GM06990 (cell line): ENCODE results near the gene NPFFR1.

Source experiments
- DNase-seq: peaks from one replicate; pipeline ENCODE4 v3.0.0-alpha.2; 2011; ENCODE audit not compliant: insufficient read length; ENCODE audit errors: extremely low read depth
- H3K27me3 ChIP-seq: replicated peaks from 2 replicates; pipeline ENCODE4 v1.6.0; 2011; ENCODE audit warnings: low read length; ENCODE audit not compliant: control insufficient read depth, insufficient read depth
- H3K36me3 ChIP-seq: 2 replicates; pipeline ENCODE4 v1.5.1; 2011; ENCODE audit warnings: low read length; ENCODE audit not compliant: control insufficient read depth, insufficient read depth
- H3K4me3 ChIP-seq: replicated peaks from 2 replicates; pipeline ENCODE4 v1.5.1; 2011; ENCODE audit warnings: low read depth, mild to moderate bottlenecking, control low read depth, low read length
- TF ChIP-seq, protein P1 (sequence below): IDR thresholded peaks from 2 replicates; pipeline ENCODE4 v1.5.1; 2011; ENCODE audit warnings: low read length, control low read depth, mild to moderate bottlenecking, inconsistent platforms; ENCODE audit not compliant: insufficient read depth, poor library complexity, severe bottlenecking

NPFFR1 gene

DNA sequence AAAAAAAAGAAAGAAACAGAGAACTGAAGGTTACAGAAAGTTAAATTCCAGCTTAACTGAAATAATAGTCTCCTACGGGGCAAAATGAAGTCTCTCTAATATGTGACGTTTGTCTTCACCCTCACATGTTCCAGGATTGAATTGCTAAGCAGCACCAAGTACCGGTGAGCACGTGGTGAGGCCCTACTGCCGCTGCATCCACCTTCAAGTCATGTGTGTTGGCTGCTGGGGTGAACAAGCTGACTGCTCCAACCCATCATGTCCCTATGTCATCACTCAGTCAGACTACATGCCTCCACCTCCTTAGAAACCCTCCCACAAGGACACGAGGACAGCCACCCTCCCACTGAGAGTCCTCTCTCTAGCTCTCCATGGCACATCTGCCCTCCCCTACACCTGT lies 35.4 kb upstream of the NPFFR1 start:
- Histone ChIP-seq H3K4me3 (no peak overlapping the region), H3K36me3 (no peaks in the 10 kb centered on the region), H3K27me3 (no peaks in the 10 kb centered on the region)
- TF ChIP-seq, protein P1, sequence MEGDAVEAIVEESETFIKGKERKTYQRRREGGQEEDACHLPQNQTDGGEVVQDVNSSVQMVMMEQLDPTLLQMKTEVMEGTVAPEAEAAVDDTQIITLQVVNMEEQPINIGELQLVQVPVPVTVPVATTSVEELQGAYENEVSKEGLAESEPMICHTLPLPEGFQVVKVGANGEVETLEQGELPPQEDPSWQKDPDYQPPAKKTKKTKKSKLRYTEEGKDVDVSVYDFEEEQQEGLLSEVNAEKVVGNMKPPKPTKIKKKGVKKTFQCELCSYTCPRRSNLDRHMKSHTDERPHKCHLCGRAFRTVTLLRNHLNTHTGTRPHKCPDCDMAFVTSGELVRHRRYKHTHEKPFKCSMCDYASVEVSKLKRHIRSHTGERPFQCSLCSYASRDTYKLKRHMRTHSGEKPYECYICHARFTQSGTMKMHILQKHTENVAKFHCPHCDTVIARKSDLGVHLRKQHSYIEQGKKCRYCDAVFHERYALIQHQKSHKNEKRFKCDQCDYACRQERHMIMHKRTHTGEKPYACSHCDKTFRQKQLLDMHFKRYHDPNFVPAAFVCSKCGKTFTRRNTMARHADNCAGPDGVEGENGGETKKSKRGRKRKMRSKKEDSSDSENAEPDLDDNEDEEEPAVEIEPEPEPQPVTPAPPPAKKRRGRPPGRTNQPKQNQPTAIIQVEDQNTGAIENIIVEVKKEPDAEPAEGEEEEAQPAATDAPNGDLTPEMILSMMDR: no peak
- DNase-seq: no peak

DNA sequence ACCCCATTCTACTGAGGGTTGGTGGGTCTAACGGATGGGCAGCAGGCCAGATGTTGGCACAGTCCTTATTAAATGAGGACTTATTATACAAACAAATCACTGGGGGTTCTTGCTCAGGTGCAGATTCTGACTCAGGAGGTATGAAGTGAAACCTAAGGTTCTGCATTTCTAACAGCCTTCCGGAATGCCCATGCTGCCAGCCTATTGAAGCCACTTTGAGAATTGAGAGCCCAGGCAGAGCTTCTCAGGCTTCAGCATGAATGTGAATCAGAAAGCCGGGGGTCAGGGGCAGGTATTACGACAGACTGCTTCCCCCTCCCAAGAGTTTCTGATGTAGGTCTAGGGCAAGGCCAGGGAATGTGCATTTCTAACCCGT lies 34.1 kb upstream of the NPFFR1 start:
- H3K4me3 ChIP-seq: no peak overlapping the region
- no peaks in the 10 kb centered on the region for H3K36me3 ChIP-seq
- TF ChIP-seq, protein P1: no peak
- no peak for DNase-seq
- H3K27me3 ChIP-seq: no peaks in the 10 kb centered on the region

DNA sequence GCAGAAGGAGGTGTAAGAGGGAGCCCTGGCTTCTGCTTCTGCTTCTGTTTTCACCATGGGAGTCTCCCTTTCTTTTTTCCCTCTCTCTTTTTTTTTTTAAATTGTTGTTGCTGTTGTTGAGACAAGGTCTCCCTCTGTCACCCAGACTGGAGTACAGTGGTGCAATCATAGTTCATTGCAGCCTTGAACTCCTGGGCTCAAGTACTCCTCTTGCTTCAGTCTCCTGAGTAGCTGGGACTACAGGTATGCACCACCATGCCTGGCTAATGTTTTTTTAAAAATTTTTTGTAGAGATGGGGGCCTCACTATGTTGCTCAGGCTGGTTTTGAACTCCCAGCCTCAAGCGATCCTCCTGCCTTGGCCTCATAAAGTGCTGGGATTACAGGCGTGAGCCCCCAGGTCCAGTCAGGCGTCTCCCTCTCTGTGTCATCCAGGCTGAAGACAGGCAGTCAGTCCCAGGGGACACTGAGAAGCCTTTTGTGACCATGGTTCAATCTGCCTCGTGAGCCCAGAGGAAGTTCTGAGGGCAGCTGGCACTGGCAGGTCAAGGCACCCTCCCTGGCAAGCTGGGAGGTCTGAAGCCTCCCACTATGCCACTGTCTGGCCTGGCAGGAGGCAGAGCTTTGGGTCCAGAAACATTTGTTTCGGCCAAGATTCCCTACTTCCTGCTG lies 33.6 kb upstream of the NPFFR1 start:
- Histone ChIP-seq H3K27me3 (no peaks in the 10 kb centered on the region), H3K36me3 (no peaks in the 10 kb centered on the region), H3K4me3 (no peak overlapping the region)
- TF ChIP-seq, protein P1: no peak
- DNase-seq: no peak

DNA sequence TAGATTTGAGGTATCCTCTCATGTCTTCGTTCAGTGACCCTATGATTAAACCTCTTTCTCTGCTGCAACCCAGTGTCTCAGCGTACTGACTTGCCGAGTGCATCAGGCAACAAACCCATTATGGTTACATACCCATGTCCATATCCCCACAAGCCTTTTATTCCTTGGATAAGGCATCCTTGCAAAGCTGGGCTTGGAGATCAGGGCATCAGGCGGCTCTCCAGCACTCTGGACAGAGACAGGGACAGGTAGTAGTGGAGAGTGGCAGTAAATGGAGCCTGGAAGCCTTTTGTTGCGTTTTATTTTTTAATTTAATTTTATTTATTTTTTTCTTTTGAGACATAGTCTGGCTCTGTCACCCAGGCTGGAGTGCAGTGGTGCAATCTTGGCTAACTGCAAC lies 32.0 kb upstream of the NPFFR1 start:
- H3K27me3 ChIP-seq: no peaks in the 10 kb centered on the region
- no peaks in the 10 kb centered on the region for H3K36me3 ChIP-seq
- TF ChIP-seq, protein P1: no peak
- DNase-seq: no peak
- no peak overlapping the region for H3K4me3 ChIP-seq

DNA sequence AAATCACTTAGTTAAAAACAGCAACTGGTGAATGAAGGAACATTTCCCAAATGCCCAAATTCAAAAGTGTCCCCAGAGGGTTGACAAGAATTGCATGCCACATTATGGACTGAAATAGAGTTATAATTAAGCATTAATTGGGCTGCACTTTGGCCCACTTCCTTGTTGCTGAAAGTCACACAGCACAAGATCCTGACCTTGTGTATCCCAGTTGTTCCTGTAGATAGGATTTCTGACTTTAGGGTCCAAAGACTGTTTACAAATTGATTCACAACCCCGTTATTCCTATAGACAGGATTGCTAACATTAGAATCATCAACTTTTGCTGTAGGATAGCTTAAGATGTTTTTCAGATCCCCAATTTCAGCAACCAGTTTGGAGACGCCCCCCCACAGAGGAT lies 31.5 kb upstream of the NPFFR1 start:
- no peaks in the 10 kb centered on the region for H3K36me3 ChIP-seq
- DNase-seq: no peak
- H3K27me3 ChIP-seq: no peaks in the 10 kb centered on the region
- TF ChIP-seq, protein P1: no peak
- H3K4me3 ChIP-seq: no peak overlapping the region

DNA sequence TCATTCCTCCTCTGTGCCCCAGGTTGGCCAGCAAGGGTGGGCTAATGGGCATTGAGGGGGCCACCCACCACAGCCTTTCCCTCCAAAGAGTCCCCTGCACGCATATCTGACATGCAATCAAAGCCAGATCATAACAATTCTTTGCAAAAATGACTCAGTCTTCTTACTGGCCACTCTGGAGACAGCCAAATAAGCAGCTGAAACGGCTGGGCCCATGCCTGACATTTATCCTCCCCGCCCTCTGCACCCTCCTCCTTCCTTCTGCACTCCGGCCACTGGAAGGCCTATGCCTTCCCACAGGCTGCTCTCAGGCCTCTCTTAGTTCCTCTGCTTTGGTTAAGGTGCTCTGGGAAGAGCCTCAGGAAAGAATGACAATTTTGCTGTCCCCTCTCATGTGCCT lies 29.2 kb upstream of the NPFFR1 start:
- no peak overlapping the region for H3K4me3 ChIP-seq
- TF ChIP-seq, protein P1: no peak
- H3K36me3 ChIP-seq: no peaks in the 10 kb centered on the region
- no peaks in the 10 kb centered on the region for H3K27me3 ChIP-seq
- no peak for DNase-seq
